Measurements from ENCODE around the gene OBSCN.

The OBSCN gene

DNA sequence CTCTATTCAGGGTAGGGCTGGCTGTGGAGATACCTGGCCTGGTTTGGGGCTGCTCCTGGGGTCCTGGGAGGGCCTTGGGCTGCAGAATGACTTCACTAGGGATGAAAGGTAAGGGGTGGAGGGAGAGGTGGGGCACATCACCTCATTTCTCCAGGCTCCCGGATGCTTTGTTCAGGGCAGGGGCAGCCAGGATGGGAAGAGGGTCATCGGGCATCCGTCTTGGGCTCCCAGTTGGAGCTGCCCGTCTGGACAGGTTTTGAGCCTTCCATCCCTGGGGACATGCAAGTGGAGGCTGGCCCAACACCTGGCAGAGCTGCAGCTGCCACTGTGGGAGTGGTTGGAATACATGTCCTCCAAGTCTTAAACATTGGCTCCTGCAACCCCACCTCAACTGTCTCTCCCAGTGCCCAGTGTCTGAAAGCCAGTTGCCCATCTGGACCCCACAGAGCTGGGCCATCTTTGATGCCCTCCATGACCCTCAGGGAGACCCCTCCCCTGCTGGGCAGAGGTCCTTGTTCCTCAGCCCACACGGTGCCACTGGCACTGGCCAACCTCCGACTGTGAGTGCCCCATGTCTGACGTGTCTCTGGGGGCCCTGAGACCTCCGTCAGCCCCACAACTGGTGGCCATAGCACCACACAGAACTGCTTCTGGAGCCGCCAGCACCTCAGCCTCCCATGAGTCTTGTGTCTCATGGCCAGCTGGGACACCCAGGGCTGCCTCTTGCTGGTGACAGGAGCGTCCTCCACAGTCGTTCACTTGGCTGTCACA, 145.9 kb downstream of the OBSCN start:
- Histone ChIP-seq H3K4me1 (ENCODE audit: control insufficient read depth, insufficient read depth, low read length) (no peaks in the 10 kb centered on the region), H3K27me3 (ENCODE audit: control insufficient read depth, insufficient read depth, low read length) (no peaks in the 10 kb centered on the region), H3K9ac (ENCODE audit: low read length) (no peak overlapping the region), H3K4me3 (ENCODE audit: low read length) (no peak overlapping the region), H3K36me3 (ENCODE audit: control insufficient read depth, insufficient read depth, low read length) (no peaks in the 10 kb centered on the region), H3K9me3 (ENCODE audit: control insufficient read depth, low read length) (no peaks in the 10 kb centered on the region)

GRCh38 chr1:228354390-228355320, 146.8 kb downstream of the OBSCN start:
- H3K27me3 ChIP-seq (ENCODE audit: control insufficient read depth, insufficient read depth, low read length), result no peaks in the 10 kb centered on the region
- no peak overlapping the region for H3K4me3 ChIP-seq (ENCODE audit: low read length)
- no peak overlapping the region for H3K9ac ChIP-seq (ENCODE audit: low read length)
- no peaks in the 10 kb centered on the region for H3K36me3 ChIP-seq (ENCODE audit: control insufficient read depth, insufficient read depth, low read length)
- H3K4me1 ChIP-seq (ENCODE audit: control insufficient read depth, insufficient read depth, low read length), result no peaks in the 10 kb centered on the region
- H3K9me3 ChIP-seq (ENCODE audit: control insufficient read depth, low read length), result no peaks in the 10 kb centered on the region

DNA sequence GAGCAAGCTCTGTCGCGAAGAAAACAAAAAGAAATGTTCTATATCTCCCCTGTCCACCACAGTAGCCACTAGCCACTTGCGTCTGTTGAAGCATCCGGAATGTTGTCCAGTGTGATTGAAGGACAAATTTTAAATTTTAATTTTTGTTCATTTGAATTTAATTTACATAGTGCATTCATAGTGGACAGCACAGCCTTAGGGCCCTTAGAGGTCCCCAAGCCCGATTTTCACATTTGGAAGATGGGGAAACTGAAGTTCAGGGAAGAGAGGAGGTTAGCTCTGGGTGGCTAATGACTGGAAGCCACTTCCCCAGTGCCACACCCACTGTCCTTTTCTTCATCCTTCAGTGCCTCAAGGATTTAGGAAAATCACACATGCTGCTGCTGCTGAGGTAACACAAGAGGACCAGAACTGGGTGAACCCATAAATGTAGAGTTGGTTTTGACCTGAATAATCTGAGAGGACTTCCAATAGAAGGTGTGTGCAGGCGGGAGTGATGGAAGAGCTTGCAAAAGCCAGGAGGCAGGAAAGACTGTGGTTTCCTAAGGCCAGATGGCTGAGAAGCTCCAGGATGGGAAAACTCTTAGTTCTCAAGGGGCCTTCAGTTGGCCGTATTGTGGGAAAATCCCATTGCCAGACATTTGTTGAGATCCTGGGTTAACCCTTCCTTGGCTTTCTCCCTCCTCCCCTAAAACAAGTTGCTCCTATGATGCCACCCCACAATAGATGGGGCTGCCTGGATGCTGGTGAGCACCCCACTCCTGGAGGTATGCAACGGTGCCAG, 149.2 kb downstream of the OBSCN start:
- Histone ChIP-seq H3K4me1 (ENCODE audit: control insufficient read depth, insufficient read depth, low read length) (no peaks in the 10 kb centered on the region), H3K27me3 (ENCODE audit: control insufficient read depth, insufficient read depth, low read length) (no peaks in the 10 kb centered on the region), H3K9ac (ENCODE audit: low read length) (no peak overlapping the region)

DNA sequence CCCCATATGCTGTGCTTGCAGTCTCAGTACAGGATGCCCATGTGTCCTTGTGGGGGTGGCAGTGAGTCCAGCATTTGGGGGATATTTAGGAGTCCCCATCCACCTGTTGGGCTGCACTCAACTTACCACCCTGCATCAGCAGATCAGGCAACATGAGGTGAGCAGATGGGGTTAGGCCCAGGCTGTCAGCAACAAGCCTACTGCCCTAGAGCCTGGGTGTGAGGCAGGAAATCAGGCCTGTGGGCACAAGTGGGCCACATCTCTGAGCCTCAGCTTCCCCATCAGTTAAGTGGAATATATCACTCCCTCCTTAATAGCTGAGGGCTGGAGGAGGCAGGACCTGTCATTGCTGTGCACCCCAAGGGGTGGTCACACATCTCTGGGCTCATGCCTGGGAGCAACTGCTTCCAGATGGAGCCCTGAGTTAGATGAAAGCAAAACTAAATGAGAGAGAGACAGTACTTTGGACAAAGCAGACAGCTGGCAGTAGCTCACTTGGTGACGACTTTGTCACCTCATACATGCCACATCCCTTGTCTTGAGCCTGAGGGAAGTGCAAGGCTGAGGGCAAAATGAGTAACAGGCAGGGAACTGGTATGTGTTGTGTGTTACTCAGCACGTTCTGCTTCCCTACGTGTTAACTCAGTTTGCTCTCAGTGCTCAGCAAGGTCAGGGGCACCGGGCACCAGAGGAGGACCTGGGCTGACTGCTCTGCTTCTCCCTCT, 150.4 kb downstream of the OBSCN start:
- no peaks in the 10 kb centered on the region for H3K9me3 ChIP-seq (ENCODE audit: control insufficient read depth, low read length)
- no peaks in the 10 kb centered on the region for H3K36me3 ChIP-seq (ENCODE audit: control insufficient read depth, insufficient read depth, low read length)
- no peaks in the 10 kb centered on the region for H3K27me3 ChIP-seq (ENCODE audit: control insufficient read depth, insufficient read depth, low read length)
- H3K4me1 ChIP-seq (ENCODE audit: control insufficient read depth, insufficient read depth, low read length), result no peaks in the 10 kb centered on the region
- no peak overlapping the region for H3K4me3 ChIP-seq (ENCODE audit: low read length)
- H3K9ac ChIP-seq (ENCODE audit: low read length), result no peak overlapping the region

More for the DNA sequence above, 149.2 kb downstream of the OBSCN start:
- no peak overlapping the region for H3K4me3 ChIP-seq (ENCODE audit: low read length)
- no peaks in the 10 kb centered on the region for H3K9me3 ChIP-seq (ENCODE audit: control insufficient read depth, low read length)
- no peaks in the 10 kb centered on the region for H3K36me3 ChIP-seq (ENCODE audit: control insufficient read depth, insufficient read depth, low read length)

GRCh38 chr1:228358764-228359612, 151.1 kb downstream of the OBSCN start:
- no peaks in the 10 kb centered on the region for H3K4me1 ChIP-seq (ENCODE audit: control insufficient read depth, insufficient read depth, low read length)
- H3K9ac ChIP-seq (ENCODE audit: low read length), result no peak overlapping the region
- H3K36me3 ChIP-seq (ENCODE audit: control insufficient read depth, insufficient read depth, low read length), result no peaks in the 10 kb centered on the region
- H3K9me3 ChIP-seq (ENCODE audit: control insufficient read depth, low read length), result no peaks in the 10 kb centered on the region
- H3K27me3 ChIP-seq (ENCODE audit: control insufficient read depth, insufficient read depth, low read length), result no peaks in the 10 kb centered on the region
- H3K4me3 ChIP-seq (ENCODE audit: low read length), result no peak overlapping the region

DNA sequence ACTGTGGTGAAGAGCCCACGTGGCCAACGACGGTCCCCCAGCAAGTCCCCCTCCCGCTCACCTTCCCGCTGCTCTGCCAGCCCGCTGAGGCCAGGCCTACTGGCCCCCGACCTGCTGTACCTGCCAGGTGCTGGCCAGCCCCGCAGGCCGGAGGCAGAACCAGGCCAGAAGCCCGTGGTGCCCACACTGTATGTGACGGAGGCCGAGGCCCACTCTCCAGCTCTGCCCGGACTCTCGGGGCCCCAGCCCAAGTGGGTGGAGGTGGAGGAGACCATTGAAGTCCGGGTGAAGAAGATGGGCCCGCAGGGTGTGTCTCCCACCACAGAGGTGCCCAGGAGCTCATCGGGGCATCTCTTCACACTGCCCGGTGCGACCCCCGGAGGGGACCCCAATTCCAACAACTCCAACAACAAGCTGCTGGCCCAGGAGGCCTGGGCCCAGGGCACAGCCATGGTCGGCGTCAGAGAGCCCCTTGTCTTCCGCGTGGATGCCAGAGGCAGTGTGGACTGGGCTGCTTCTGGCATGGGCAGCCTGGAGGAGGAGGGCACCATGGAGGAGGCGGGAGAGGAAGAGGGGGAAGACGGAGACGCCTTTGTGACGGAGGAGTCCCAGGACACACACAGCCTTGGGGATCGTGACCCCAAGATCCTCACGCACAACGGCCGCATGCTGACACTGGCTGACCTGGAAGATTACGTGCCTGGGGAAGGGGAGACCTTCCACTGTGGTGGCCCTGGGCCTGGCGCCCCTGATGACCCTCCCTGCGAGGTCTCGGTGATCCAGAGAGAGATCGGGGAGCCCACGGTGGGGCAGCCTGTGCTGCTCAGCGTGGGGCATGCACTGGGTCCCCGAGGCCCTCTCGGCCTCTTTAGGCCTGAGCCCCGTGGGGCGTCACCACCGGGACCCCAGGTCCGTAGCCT, 152.0 kb downstream of the OBSCN start:
- H3K36me3 ChIP-seq (ENCODE audit: control insufficient read depth, insufficient read depth, low read length), result no peaks in the 10 kb centered on the region
- no peaks in the 10 kb centered on the region for H3K9me3 ChIP-seq (ENCODE audit: control insufficient read depth, low read length)

DNA sequence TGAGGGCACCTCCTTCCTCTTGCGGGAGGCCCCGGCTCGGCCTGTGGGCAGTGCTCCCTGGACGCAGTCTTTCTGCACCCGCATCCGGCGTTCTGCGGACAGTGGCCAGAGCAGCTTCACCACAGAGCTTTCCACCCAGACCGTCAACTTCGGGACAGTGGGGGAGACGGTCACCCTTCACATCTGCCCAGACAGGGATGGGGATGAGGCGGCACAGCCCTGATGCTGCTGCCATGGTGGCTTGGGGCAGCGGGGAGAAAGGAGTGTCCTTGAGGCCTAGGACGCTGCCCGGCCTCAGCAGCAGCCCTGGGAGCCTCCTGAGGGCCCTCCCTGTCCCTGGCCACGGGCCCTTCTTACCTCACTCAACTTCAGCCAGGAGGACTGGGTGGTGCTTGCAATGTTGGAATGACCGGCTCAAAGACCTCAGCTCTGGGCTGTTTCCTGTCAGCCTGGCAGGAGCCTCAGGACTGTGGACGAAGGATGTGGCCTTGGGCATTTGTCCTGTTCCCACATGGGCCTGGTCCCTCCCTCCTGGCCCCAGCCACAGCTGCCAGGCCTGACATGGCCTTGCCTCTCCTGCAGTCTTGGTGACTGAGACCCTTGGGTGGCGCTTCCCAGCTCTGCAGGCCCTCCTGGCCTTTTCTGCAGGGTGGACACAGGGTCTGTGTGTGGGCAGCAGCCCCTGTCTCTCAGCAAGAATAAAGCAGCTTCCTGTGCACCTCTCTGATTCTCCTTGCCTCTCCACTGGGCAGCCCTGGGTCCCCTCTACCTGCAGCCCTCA, 152.9 kb downstream of the OBSCN start:
- Histone ChIP-seq H3K4me1 (ENCODE audit: control insufficient read depth, insufficient read depth, low read length) (no peaks in the 10 kb centered on the region), H3K9ac (ENCODE audit: low read length) (no peak overlapping the region), H3K27me3 (ENCODE audit: control insufficient read depth, insufficient read depth, low read length) (no peaks in the 10 kb centered on the region), H3K4me3 (ENCODE audit: low read length) (no peak overlapping the region), H3K9me3 (ENCODE audit: control insufficient read depth, low read length) (no peaks in the 10 kb centered on the region), H3K36me3 (ENCODE audit: control insufficient read depth, insufficient read depth, low read length) (no peaks in the 10 kb centered on the region)

More for the DNA sequence above, 152.0 kb downstream of the OBSCN start:
- no peaks in the 10 kb centered on the region for H3K27me3 ChIP-seq (ENCODE audit: control insufficient read depth, insufficient read depth, low read length)
- H3K4me3 ChIP-seq (ENCODE audit: low read length), result no peak overlapping the region
- H3K9ac ChIP-seq (ENCODE audit: low read length), result no peak overlapping the region
- H3K4me1 ChIP-seq (ENCODE audit: control insufficient read depth, insufficient read depth, low read length), result no peaks in the 10 kb centered on the region

GRCh38 chr1:228361314-228362140, 153.7 kb downstream of the OBSCN start:
- Histone ChIP-seq H3K36me3 (ENCODE audit: control insufficient read depth, insufficient read depth, low read length) (no peaks in the 10 kb centered on the region), H3K4me3 (ENCODE audit: low read length) (no peak overlapping the region), H3K4me1 (ENCODE audit: control insufficient read depth, insufficient read depth, low read length) (no peaks in the 10 kb centered on the region), H3K9me3 (ENCODE audit: control insufficient read depth, low read length) (no peaks in the 10 kb centered on the region), H3K9ac (ENCODE audit: low read length) (no peak overlapping the region), H3K27me3 (ENCODE audit: control insufficient read depth, insufficient read depth, low read length) (no peaks in the 10 kb centered on the region)

GRCh38 chr1:228362141-228362883, 154.5 kb downstream of the OBSCN start:
- Histone ChIP-seq H3K4me3 (ENCODE audit: low read length) (no peak overlapping the region), H3K27me3 (ENCODE audit: control insufficient read depth, insufficient read depth, low read length) (peaks cover 3% of the 10 kb centered on the region), H3K4me1 (ENCODE audit: control insufficient read depth, insufficient read depth, low read length) (no peaks in the 10 kb centered on the region), H3K9me3 (ENCODE audit: control insufficient read depth, low read length) (no peaks in the 10 kb centered on the region), H3K9ac (ENCODE audit: low read length) (no peak overlapping the region), H3K36me3 (ENCODE audit: control insufficient read depth, insufficient read depth, low read length) (no peaks in the 10 kb centered on the region)
